Activated T-helper 17 cell treated with anti-CD3 and anti-CD28 coated beads, Interleukin-2, amount 50 U/mL, for 72 hours (primary cell): ENCODE data around the gene DDI1. TPM values are rescaled to one million over a fixed set of nuclear protein-coding genes. Genes with fewer than 3 reads are reported as not detected.

ENCODE experiments used
- ATAC-seq: fragments of 150-1000 bp; cut with Tn5 transposase; replicated peaks from 2 replicates; pipeline ENCODE4 v1.10.0; 2021; ENCODE audit warnings: mild to moderate bottlenecking, moderate library complexity
- H3K27ac Mint-ChIP-seq: one replicate; pipeline ENCODE4 v1.8.0; 2022; ENCODE audit warnings: mixed read lengths
- H3K27me3 Mint-ChIP-seq: one replicate; pipeline ENCODE4 v1.8.0; 2022; ENCODE audit warnings: mixed read lengths
- H3K36me3 Mint-ChIP-seq: one replicate; pipeline ENCODE4 v1.8.0; 2022; ENCODE audit warnings: low read depth, mild to moderate bottlenecking, mixed read lengths
- H3K4me1 Mint-ChIP-seq: one replicate; pipeline ENCODE4 v1.8.0; 2022; ENCODE audit warnings: mixed read lengths
- H3K4me3 Mint-ChIP-seq: one replicate; pipeline ENCODE4 v1.8.0; 2022; ENCODE audit warnings: mild to moderate bottlenecking, mixed read lengths
- H3K9me3 Mint-ChIP-seq: one replicate; pipeline ENCODE4 v1.8.0; 2022; ENCODE audit warnings: mixed read lengths
- total RNA-seq, 2 donors: library from RNA; stranded (reverse); gene quantifications; one replicate each; pipeline ENCODE4 v1.2.3, GENCODE V29; 2022

Gene DDI1
- total RNA-seq, 2 donors from 2014 or later = not detected

DNA sequence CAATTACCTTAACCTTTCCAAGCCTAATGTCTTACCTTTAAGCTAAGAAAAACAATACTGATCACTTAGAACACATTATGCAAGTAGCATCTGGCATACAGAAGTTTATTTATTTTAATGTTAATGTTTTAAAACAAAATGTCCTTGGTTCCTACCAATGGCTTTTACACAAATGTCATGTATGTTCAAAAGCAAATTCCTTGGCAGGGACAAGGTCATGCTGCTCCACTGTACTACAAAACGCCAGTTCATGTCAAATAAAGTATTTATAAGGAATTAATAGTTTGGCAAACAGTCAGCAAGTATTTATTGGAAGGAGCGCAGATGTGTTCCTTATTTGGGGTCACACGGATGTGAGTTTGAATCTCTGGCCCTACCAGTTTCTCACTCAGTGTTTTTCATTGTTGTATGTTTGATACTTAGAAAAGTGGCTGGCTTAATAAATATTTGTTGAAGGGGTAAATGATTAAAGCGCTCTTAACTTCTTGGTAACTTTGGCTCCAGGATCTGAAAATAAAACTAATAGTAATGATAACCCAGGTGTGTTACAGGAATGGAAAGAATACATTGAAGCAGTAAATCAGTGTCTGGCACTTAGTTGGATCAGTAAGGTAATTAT, 18.6 kb downstream of the DDI1 start:
- Mint-ChIP-seq H3K36me3 (no peaks in the 10 kb centered on the region), H3K4me1 (no peaks in the 10 kb centered on the region), H3K4me3 (no peak overlapping the region), H3K27ac (no peak overlapping the region), H3K9me3 (no peaks in the 10 kb centered on the region), H3K27me3 (peaks cover 3% of the 10 kb centered on the region)
- ATAC-seq = no peak

- Mint-ChIP-seq H3K9me3 (no peaks in the 10 kb centered on the region), H3K27ac (no peak overlapping the region), H3K4me1 (no peaks in the 10 kb centered on the region), H3K4me3 (no peak overlapping the region), H3K36me3 (no peaks in the 10 kb centered on the region), H3K27me3 (peaks cover 3% of the 10 kb centered on the region)
- no peak for ATAC-seq
Measured at GRCh38 chr11:104055596-104055995, 19.2 kb downstream of the DDI1 start.

GRCh38 chr11:104057908-104058307, 21.5 kb downstream of the DDI1 start:
- Mint-ChIP-seq H3K9me3 (no peaks in the 10 kb centered on the region), H3K4me1 (no peaks in the 10 kb centered on the region)

GRCh38 chr11:104058680-104059079, 22.2 kb downstream of the DDI1 start:
- H3K27ac Mint-ChIP-seq = no peak overlapping the region

More at GRCh38 chr11:104057908-104058307, 21.5 kb downstream of the DDI1 start:
- H3K4me3 Mint-ChIP-seq = no peak overlapping the region
- H3K27ac Mint-ChIP-seq = no peak overlapping the region
- ATAC-seq = no peak
- no peaks in the 10 kb centered on the region for H3K36me3 Mint-ChIP-seq
- H3K27me3 Mint-ChIP-seq = peaks cover 3% of the 10 kb centered on the region

DNA sequence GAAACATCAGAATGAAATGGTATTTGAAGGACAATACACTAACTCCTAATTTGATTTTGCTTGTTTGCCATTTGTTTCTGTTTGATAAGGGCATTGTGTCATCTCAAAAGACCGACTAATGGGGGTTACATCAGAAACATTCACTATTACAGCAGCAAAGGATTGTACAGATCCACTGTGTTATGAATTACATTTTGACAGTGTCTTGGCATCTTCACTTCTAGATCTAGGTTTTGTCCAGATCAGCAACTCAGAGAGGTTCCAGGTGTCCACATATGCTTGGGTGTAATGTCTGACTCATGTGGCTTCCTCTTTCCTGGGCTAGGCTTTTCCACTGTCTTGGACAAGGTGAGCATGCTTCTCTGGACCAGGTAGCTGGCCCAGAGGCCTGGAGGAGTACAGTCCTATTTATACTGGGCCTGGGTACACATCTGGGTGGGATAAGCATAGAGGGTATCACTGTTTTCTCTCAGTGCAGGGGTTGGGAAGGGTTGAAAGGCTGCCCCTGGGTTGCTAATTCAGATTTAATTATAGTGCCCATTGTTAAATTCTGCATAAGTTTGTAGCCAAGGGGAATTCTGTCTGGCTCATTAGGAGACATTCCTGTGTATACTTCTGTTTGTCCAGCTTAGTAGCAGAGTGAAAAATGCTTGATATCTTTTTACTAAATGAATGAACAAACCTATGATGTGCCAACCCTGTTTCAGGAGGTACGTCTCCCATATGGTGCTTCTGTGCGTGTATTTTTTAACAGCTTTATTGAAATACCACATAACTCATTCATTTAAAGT, 23.8 kb downstream of the DDI1 start:
- Mint-ChIP-seq H3K4me3 (no peak overlapping the region), H3K9me3 (no peaks in the 10 kb centered on the region), H3K27me3 (peaks cover 2% of the 10 kb centered on the region), H3K4me1 (no peaks in the 10 kb centered on the region), H3K36me3 (no peaks in the 10 kb centered on the region), H3K27ac (no peak overlapping the region)
- no peak for ATAC-seq

More at GRCh38 chr11:104058680-104059079, 22.2 kb downstream of the DDI1 start:
- Mint-ChIP-seq H3K9me3 (no peaks in the 10 kb centered on the region), H3K4me3 (no peak overlapping the region), H3K27me3 (peaks cover 3% of the 10 kb centered on the region), H3K4me1 (no peaks in the 10 kb centered on the region), H3K36me3 (no peaks in the 10 kb centered on the region)
- no peak for ATAC-seq

DNA sequence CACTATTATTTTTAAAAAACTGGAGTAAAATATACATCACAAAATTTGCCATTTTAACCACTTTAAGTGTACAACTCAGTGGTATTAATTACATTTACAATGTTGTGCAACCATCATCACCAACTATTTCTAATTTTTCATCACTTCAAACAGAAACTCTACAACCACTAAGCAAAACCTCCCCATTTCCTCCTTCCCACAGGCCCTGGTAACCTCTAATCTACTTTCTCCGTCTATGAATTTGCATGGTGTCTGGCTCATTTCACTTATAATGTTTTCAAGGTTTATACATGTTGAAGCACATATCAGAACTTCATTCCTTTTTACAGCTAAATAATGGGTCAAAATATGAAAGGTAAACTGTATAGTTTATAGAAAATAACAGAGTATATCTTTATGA, 24.4 kb downstream of the DDI1 start:
- Mint-ChIP-seq H3K4me3 (no peak overlapping the region), H3K9me3 (no peaks in the 10 kb centered on the region), H3K4me1 (no peaks in the 10 kb centered on the region), H3K36me3 (no peaks in the 10 kb centered on the region), H3K27ac (no peak overlapping the region), H3K27me3 (no peaks in the 10 kb centered on the region)
- no peak for ATAC-seq

GRCh38 chr11:104061853-104062521, 25.5 kb downstream of the DDI1 start:
- no peak for ATAC-seq
- no peak overlapping the region for H3K4me3 Mint-ChIP-seq
- no peaks in the 10 kb centered on the region for H3K9me3 Mint-ChIP-seq
- H3K36me3 Mint-ChIP-seq = no peaks in the 10 kb centered on the region
- no peak overlapping the region for H3K27ac Mint-ChIP-seq
- H3K27me3 Mint-ChIP-seq = no peaks in the 10 kb centered on the region
- no peaks in the 10 kb centered on the region for H3K4me1 Mint-ChIP-seq

- no peak for ATAC-seq
- H3K4me1 Mint-ChIP-seq = no peaks in the 10 kb centered on the region
- no peak overlapping the region for H3K27ac Mint-ChIP-seq
- no peaks in the 10 kb centered on the region for H3K27me3 Mint-ChIP-seq
- H3K4me3 Mint-ChIP-seq = no peak overlapping the region
- no peaks in the 10 kb centered on the region for H3K36me3 Mint-ChIP-seq
- no peaks in the 10 kb centered on the region for H3K9me3 Mint-ChIP-seq
Measured at GRCh38 chr11:104064034-104064630, 27.7 kb downstream of the DDI1 start.

- ATAC-seq = no peak
- H3K9me3 Mint-ChIP-seq = no peaks in the 10 kb centered on the region
- no peak overlapping the region for H3K4me3 Mint-ChIP-seq
- H3K27ac Mint-ChIP-seq = no peak overlapping the region
- H3K4me1 Mint-ChIP-seq = no peaks in the 10 kb centered on the region
- no peaks in the 10 kb centered on the region for H3K27me3 Mint-ChIP-seq
- no peaks in the 10 kb centered on the region for H3K36me3 Mint-ChIP-seq
Measured at GRCh38 chr11:104067534-104067933, 31.1 kb downstream of the DDI1 start.

DNA sequence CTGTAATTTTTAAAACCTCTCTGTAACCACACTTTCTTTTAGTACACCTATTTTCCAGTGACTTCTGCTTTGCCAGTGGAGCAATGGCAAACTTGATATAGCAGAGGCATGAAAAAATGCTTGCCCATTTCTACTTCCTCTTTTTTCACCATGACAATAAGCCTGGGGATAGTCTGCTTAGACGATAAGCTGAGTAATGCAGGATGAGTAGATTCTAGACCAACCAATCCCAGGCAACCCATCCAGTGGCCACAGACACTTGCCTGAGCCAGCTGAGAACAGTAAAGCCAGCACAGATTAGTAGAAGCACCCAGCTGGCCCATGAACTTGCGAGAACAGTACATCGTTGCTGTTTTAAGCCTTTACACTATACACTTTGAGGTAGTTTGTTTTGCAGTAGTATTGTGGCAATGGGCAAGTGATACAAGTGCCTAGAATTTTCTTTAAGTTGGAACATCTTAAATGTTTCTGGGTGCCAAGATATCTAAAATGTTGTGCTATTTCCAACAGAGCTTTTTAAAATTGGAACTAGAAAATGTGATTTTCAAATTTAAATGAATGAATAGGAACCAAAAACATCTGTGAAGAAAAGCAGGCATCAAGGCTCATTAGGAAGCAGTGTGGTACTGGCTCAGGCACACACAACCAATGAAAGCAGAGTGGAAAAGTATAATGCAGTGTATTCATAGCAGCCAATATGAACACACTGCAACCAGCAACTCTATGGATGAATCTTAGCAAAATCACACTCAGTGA, 37.7 kb downstream of the DDI1 start:
- H3K36me3 Mint-ChIP-seq = no peaks in the 10 kb centered on the region
- H3K4me1 Mint-ChIP-seq = no peaks in the 10 kb centered on the region

GRCh38 chr11:104075091-104075490, 38.7 kb downstream of the DDI1 start:
- Mint-ChIP-seq H3K9me3 (no peaks in the 10 kb centered on the region), H3K4me1 (no peaks in the 10 kb centered on the region)
- no peak for ATAC-seq

More for the DNA sequence above, 37.7 kb downstream of the DDI1 start:
- H3K27me3 Mint-ChIP-seq = peaks cover 5% of the 10 kb centered on the region
- no peak overlapping the region for H3K27ac Mint-ChIP-seq
- no peak for ATAC-seq
- no peaks in the 10 kb centered on the region for H3K9me3 Mint-ChIP-seq
- no peak overlapping the region for H3K4me3 Mint-ChIP-seq

GRCh38 chr11:104075706-104076105, 39.3 kb downstream of the DDI1 start:
- Mint-ChIP-seq H3K27me3 (peaks cover 5% of the 10 kb centered on the region), H3K27ac (no peak overlapping the region), H3K4me3 (no peak overlapping the region), H3K9me3 (no peaks in the 10 kb centered on the region), H3K4me1 (no peaks in the 10 kb centered on the region), H3K36me3 (no peaks in the 10 kb centered on the region)
- no peak for ATAC-seq

More at GRCh38 chr11:104075091-104075490, 38.7 kb downstream of the DDI1 start:
- no peak overlapping the region for H3K27ac Mint-ChIP-seq
- H3K27me3 Mint-ChIP-seq = peaks cover 5% of the 10 kb centered on the region
- H3K36me3 Mint-ChIP-seq = no peaks in the 10 kb centered on the region
- no peak overlapping the region for H3K4me3 Mint-ChIP-seq

DNA sequence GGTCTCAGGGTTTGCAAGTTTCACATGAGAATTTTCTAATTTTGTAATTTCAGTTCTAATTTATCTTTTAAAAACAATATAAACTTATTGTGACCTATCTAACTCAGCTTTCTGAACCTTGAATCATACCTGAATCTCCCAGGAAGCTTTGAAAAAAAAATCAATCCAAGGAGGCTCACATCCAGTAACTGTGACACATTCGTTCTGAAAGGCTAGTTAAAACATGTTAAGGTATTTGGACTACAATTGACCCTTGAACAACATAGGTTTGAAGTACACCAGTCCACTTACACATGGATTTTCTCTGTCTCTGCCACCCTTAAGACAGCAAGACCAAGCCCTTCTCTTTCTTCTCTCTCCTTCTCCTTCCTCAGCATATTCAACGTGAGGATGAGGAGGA, 40.0 kb downstream of the DDI1 start:
- Mint-ChIP-seq H3K27me3 (peaks cover 5% of the 10 kb centered on the region), H3K9me3 (no peaks in the 10 kb centered on the region), H3K4me3 (no peak overlapping the region), H3K4me1 (no peaks in the 10 kb centered on the region), H3K27ac (no peak overlapping the region), H3K36me3 (no peaks in the 10 kb centered on the region)
- ATAC-seq = no peak

DNA sequence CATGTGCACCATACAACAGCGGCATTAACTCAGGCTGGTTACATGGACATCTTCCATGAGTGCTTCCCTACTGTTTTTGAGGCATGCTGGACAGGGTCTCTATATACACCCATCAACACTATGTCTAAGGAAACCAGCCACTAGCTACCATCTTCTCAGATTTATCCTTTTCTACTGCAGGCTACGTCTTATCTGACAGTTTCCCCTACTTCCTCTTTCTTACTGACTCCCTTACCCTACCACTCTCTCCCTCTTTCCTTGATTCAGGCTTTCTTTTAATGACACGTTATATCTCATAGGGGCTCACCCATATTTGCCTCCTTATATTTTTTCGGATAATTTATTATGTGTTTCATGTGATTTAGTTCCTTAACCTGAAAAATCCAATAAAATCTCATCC, 41.8 kb downstream of the DDI1 start:
- H3K4me1 Mint-ChIP-seq = no peaks in the 10 kb centered on the region
- H3K36me3 Mint-ChIP-seq = no peaks in the 10 kb centered on the region
- H3K27me3 Mint-ChIP-seq = peaks cover 5% of the 10 kb centered on the region
- H3K4me3 Mint-ChIP-seq = no peak overlapping the region
- no peaks in the 10 kb centered on the region for H3K9me3 Mint-ChIP-seq
- no peak overlapping the region for H3K27ac Mint-ChIP-seq
- no peak for ATAC-seq
